SK-N-SH (cell line): Measurements from ENCODE around the gene ADH5. TPM values are rescaled to one million over a fixed set of nuclear protein-coding genes. Genes with fewer than 3 reads are reported as not detected.
A peak's percentile ranks its signal among the peaks of the same experiment; 100 is the strongest.
"Not testable (repeated sequence)": the region's sequence is repeated elsewhere in the genome, so short reads cannot be mapped to it uniquely, and the experiment has no call there.

Source experiments
- CTCF ChIA-PET: fragments of 300-600, 350-600 bp; formaldehyde crosslinking; extraction: SDS; loops from one replicate; lab custom pipeline; 2021; lab: Yijun Ruan, JAX
- POLR2A ChIA-PET: fragments of 350-600 bp; sonication (Branson Sonifier 250); formaldehyde crosslinking; extraction: SDS; loops from one replicate; lab custom pipeline; 2020; ENCODE audit warnings: antibody characterized with exemption, inconsistent platforms; lab: Yijun Ruan, JAX
- DNase-seq: peaks from one replicate; pipeline ENCODE4 v3.0.0; 2012
- H2AFZ ChIP-seq: fragments of 200-600 bp; sonication (generic); 2 replicates; pipeline ENCODE4 v1.8.1; 2016; ENCODE audit warnings: antibody characterized with exemption, mild to moderate bottlenecking, low read depth
- H3F3A ChIP-seq: fragments of 200-600 bp; sonication (generic); replicated peaks from 2 replicates; pipeline ENCODE3; 2016; ENCODE audit warnings: antibody characterized with exemption, mild to moderate bottlenecking; ENCODE audit not compliant: insufficient read depth
- H3K27ac ChIP-seq, 2 experiments: fragments of 200-500 bp in 1 of 2; fragments of 200-600 bp in 1 of 2; sonication (Bioruptor generic) in 1 of 2; sonication (generic), shearing (Covaris generic) in 1 of 2; 2 replicates each; pipeline versions ENCODE4 v1.5.1 to v1.6.1; 2014 to 2016; ENCODE audit warnings: low read depth in 2 of 2, inconsistent platforms in 1 of 2, low read length in 1 of 2, mild to moderate bottlenecking in 1 of 2, mixed read lengths in 1 of 2
- H3K27me3 ChIP-seq: fragments of 200-600 bp; sonication (generic), shearing (Covaris generic); 2 replicates; pipeline ENCODE4 v1.6.1; 2016; ENCODE audit warnings: mixed run types; ENCODE audit not compliant: insufficient read depth
- H3K36me3 ChIP-seq, 2 experiments: fragments of 200-500 bp in 1 of 2; fragments of 200-600 bp in 1 of 2; sonication (Bioruptor generic) in 1 of 2; sonication (generic) in 1 of 2; replicated peaks in 1 of 2; 2 replicates each; pipeline versions ENCODE3 to v1.5.1; 2014 to 2016; ENCODE audit warnings: low read length in 1 of 2, mild to moderate bottlenecking in 1 of 2; ENCODE audit not compliant: insufficient read depth in 2 of 2, control insufficient read depth in 1 of 2
- H3K4me1 ChIP-seq, 2 experiments: fragments of 200-500 bp in 1 of 2; fragments of 200-600 bp in 1 of 2; sonication (Bioruptor generic) in 1 of 2; sonication (generic), shearing (Covaris generic) in 1 of 2; 2 replicates each; pipeline versions ENCODE4 v1.5.1 to v1.6.1; 2014 to 2016; ENCODE audit warnings: low read depth in 1 of 2, low read length in 1 of 2, mixed run types in 1 of 2; ENCODE audit not compliant: insufficient read depth in 2 of 2, control insufficient read depth in 1 of 2
- H3K4me2 ChIP-seq: fragments of 200-600 bp; sonication (generic), shearing (Covaris generic); 2 replicates; pipeline ENCODE4 v1.6.1; 2017; ENCODE audit warnings: mixed run types
- H3K4me3 ChIP-seq, 2 experiments: fragments of 200-500 bp in 1 of 2; fragments of 200-600 bp in 1 of 2; sonication (Bioruptor generic) in 1 of 2; sonication (generic), shearing (Covaris generic) in 1 of 2; 2 replicates each; pipeline versions ENCODE4 v1.5.1 to v1.8.1; 2014 to 2016; ENCODE audit warnings: low read depth in 2 of 2, inconsistent platforms in 1 of 2, low read length in 1 of 2, mild to moderate bottlenecking in 1 of 2, mixed read lengths in 1 of 2, moderate library complexity in 1 of 2
- H3K79me2 ChIP-seq: fragments of 200-600 bp; sonication (generic); 2 replicates; pipeline ENCODE4 v1.8.1; 2017; ENCODE audit warnings: mild to moderate bottlenecking; ENCODE audit not compliant: insufficient read depth
- H3K9ac ChIP-seq: fragments of 200-600 bp; sonication (generic); 2 replicates; pipeline ENCODE4 v1.6.1; 2017; ENCODE audit warnings: mixed run types
- H3K9me2 ChIP-seq: fragments of 200-600 bp; sonication (generic); 2 replicates; pipeline ENCODE4 v1.6.1; 2017; ENCODE audit warnings: mixed run types
- H3K9me3 ChIP-seq: fragments of 200-600 bp; sonication (generic); 2 replicates; pipeline ENCODE4 v1.6.1; 2017; ENCODE audit warnings: mixed run types, mild to moderate bottlenecking, moderate library complexity
- H4K20me1 ChIP-seq: fragments of 200-600 bp; sonication (generic); 2 replicates; pipeline ENCODE4 v1.6.1; 2017; ENCODE audit warnings: mild to moderate bottlenecking, mixed run types; ENCODE audit not compliant: insufficient read depth
- EP300 ChIP-seq, 2 experiments: IDR thresholded peaks; 2 replicates each; pipeline versions ENCODE4 v1.4.0 to v1.6.1; 2012; ENCODE audit warnings: borderline replicate concordance in 1 of 2, low read depth in 1 of 2, low read length in 1 of 2
- FOSL2 ChIP-seq: IDR thresholded peaks from 2 replicates; pipeline ENCODE4 v1.4.0; 2012; ENCODE audit warnings: low read depth, mild to moderate bottlenecking, moderate library complexity, borderline replicate concordance
- GABPA ChIP-seq: IDR thresholded peaks from 2 replicates; pipeline ENCODE4 v1.4.0; 2012; ENCODE audit warnings: low read depth, mild to moderate bottlenecking
- MAX ChIP-seq: IDR thresholded peaks from 2 replicates; pipeline ENCODE4 v1.4.0; 2012; ENCODE audit warnings: low read depth
- MXI1 ChIP-seq: IDR thresholded peaks from 2 replicates; pipeline ENCODE4 v1.6.1; 2012; ENCODE audit warnings: mild to moderate bottlenecking, low read depth, low read length, improper control_type of control experiment
- POLR2AphosphoS5 ChIP-seq: IDR thresholded peaks from 2 replicates; pipeline ENCODE4 v1.6.1; 2012; ENCODE audit warnings: low read depth, low read length
- RFX5 ChIP-seq: IDR thresholded peaks from 2 replicates; pipeline ENCODE4 v1.6.1; 2012; ENCODE audit warnings: mild to moderate bottlenecking, improper control_type of control experiment, low read length
- SMC3 ChIP-seq: IDR thresholded peaks from 2 replicates; pipeline ENCODE4 v1.6.1; 2012; ENCODE audit warnings: low read depth, low read length, improper control_type of control experiment
- TEAD4 ChIP-seq: IDR thresholded peaks from 2 replicates; pipeline ENCODE4 v1.4.0; 2012; ENCODE audit warnings: mild to moderate bottlenecking, borderline replicate concordance; ENCODE audit not compliant: insufficient read depth
- YY1 ChIP-seq: IDR thresholded peaks from 2 replicates; pipeline ENCODE4 v1.4.0; 2012; ENCODE audit warnings: low read depth, mild to moderate bottlenecking
- WGBS: methylation state at CpG from one replicate; pipeline ENCODE4 v1.1.6; 2017; ENCODE audit warnings: low lambda C conversion rate; 5-methylcytosine and 5-hydroxymethylcytosine counted together
- polyA plus RNA-seq, 3 experiments: library from polyadenylated mRNA; depleted of rRNA; stranded (reverse); fragments of >200 nt; gene quantifications; 2 replicates each; pipeline ENCODE4 v1.2.3, GENCODE V29; 2012
- TF ChIP-seq, protein P1 (sequence below): IDR thresholded peaks from 2 replicates; pipeline ENCODE4 v1.4.0; 2012; ENCODE audit warnings: low read depth, borderline replicate concordance
- TF ChIP-seq, protein P2 (sequence below): fragments of 150-350 bp; IDR thresholded peaks from 2 replicates; pipeline ENCODE4 v1.6.1; 2016; ENCODE audit warnings: mild to moderate bottlenecking, low read depth, low read length

The ADH5 gene
- polyA plus RNA-seq, 1 of the 3 experiments (the other 2 are of a cell fraction): 111 TPM

DNA sequence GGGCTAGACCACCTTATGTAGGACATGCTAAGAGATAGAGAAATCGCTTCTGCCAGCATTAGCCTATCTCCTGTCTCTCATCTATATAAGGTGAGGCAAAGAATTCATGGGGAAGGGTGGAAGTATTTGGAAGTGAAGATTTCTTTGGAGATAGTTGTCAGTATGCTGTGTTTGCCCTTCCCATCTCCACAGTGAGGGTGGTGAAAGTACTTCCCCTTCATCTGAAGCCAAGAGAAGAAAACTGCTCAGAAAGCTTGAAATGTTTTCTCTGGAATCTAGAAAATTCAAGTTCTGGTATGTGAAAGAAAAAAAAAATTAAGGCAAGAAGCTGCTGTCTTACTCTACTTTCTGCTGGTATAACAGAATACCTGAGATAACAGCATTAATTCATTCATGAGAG is 12.3 kb upstream of the ADH5 start:
- Histone ChIP-seq H3K27me3 (no peaks in the 10 kb centered on the region), H3K27ac (peak overlapping the region in 1 of 2 experiments; percentile 34; a peak in 1 of 4 replicates), H3K79me2 (no peaks in the 10 kb centered on the region), H3K4me2 (no peak overlapping the region), H3K4me1 (peaks cover 0 to 6% of the 10 kb centered on the region in 2 experiments; a peak in 1 of 4 replicates), H4K20me1 (no peaks in the 10 kb centered on the region), H3K36me3 (no peaks in the 10 kb centered on the region), H3F3A (peaks cover 5% of the 10 kb centered on the region), H3K9me2 (no peaks in the 10 kb centered on the region), H3K4me3 (no peak overlapping the region), H3K9me3 (no peaks in the 10 kb centered on the region), H2AFZ (no peak overlapping the region), H3K9ac (no peak overlapping the region)
- no peak for DNase-seq
- WGBS: 94% methylated on average over 1 of the region's 1 CpG
- ChIA-PET CTCF (interaction anchor here (0.6 to 1.3 kb wide), 4 partner anchors 17 to 362 kb away, joined by 3 to 4 read pairs (median 3); no protein-coding TSS in a partner anchor), POLR2A (no interaction called here)
- TF ChIP-seq, protein P1, sequence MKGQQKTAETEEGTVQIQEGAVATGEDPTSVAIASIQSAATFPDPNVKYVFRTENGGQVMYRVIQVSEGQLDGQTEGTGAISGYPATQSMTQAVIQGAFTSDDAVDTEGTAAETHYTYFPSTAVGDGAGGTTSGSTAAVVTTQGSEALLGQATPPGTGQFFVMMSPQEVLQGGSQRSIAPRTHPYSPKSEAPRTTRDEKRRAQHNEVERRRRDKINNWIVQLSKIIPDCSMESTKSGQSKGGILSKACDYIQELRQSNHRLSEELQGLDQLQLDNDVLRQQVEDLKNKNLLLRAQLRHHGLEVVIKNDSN: no peak
- TF ChIP-seq YY1 (no peak), EP300 (IDR thresholded peaks at IDR 0.05; ENCODE audit: borderline replicate concordance in 1 of 2, low read depth in 1 of 2, low read length in 1 of 2) (no peak), FOSL2 (no peak), MXI1 (no peak), GABPA (no peak), POLR2AphosphoS5 (no peak), RFX5 (no peak), MAX (no peak), TEAD4 (no peak), SMC3 (no peak)
- TF ChIP-seq, protein P2, sequence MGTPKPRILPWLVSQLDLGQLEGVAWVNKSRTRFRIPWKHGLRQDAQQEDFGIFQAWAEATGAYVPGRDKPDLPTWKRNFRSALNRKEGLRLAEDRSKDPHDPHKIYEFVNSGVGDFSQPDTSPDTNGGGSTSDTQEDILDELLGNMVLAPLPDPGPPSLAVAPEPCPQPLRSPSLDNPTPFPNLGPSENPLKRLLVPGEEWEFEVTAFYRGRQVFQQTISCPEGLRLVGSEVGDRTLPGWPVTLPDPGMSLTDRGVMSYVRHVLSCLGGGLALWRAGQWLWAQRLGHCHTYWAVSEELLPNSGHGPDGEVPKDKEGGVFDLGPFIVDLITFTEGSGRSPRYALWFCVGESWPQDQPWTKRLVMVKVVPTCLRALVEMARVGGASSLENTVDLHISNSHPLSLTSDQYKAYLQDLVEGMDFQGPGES: no peak

DNA sequence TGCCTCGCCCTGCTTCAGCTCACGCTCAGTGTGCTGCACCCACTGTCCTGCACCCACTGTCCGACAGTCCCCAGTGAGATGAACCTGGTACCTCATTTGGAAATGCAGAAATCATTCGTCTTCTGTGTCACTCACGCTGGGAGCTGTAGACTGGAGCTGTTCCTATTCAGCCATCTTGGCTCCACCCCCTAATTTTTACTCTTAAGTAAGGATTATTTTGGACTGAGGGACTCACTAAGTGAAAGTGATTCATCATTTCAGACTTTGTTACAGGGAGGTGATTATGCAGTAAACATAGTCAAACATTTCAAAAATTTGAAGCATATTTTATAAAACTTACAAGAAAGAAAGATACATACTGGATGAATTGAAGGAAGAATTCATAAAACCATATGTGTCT is 11.2 kb upstream of the ADH5 start:
- H2AFZ ChIP-seq, DNase-seq, POLR2A ChIA-PET, H4K20me1 ChIP-seq, H3K4me3 ChIP-seq, H3K4me2 ChIP-seq, H3F3A ChIP-seq, H3K27ac ChIP-seq, H3K79me2 ChIP-seq, H3K36me3 ChIP-seq, H3K9me3 ChIP-seq, H3K4me1 ChIP-seq, H3K9me2 ChIP-seq, H3K27me3 ChIP-seq, H3K9ac ChIP-seq: not testable (repeated sequence)
- 80% methylated on average over 3 of the region's 5 CpGs for WGBS
- CTCF ChIA-PET: interaction anchor here (0.9 to 1.3 kb wide), 2 partner anchors 18 to 305 kb away, joined by 3 read pairs; no protein-coding TSS in a partner anchor
